Neural cell (in vitro differentiated cells): ENCODE results near the gene ARHGEF1. TPM values are rescaled to one million over a fixed set of nuclear protein-coding genes. Genes with fewer than 3 reads are reported as not detected.

Source experiments
- H2AFZ ChIP-seq: fragments of 200-600, 300-800 bp; sonication (generic), shearing (Covaris generic); 2 replicates; pipeline ENCODE4 v1.6.0; 2014; ENCODE audit warnings: low read depth, mild to moderate bottlenecking, antibody characterized with exemption, low read length, moderate library complexity
- H3F3A ChIP-seq: fragments of 200-600 bp; shearing (Covaris generic); 2 replicates; pipeline ENCODE4 v1.6.1; 2016; ENCODE audit warnings: mild to moderate bottlenecking, moderate library complexity, mixed read lengths, antibody characterized with exemption, low read length; ENCODE audit not compliant: insufficient read depth, poor library complexity, severe bottlenecking
- H3K27ac ChIP-seq: fragments of 200-600, 300-800 bp; sonication (generic), shearing (Covaris generic); 2 replicates; pipeline ENCODE4 v1.5.1; 2014; ENCODE audit warnings: mild to moderate bottlenecking, low read length, moderate library complexity
- H3K27me3 ChIP-seq: fragments of 300-800, 200-600 bp; sonication (generic), shearing (Covaris generic); 2 replicates; pipeline ENCODE4 v1.6.0; 2014; ENCODE audit warnings: mild to moderate bottlenecking, low read depth, low read length, moderate library complexity; ENCODE audit not compliant: insufficient read depth
- H3K36me3 ChIP-seq: fragments of 300-800, 200-600 bp; sonication (generic), shearing (Covaris generic); 2 replicates; pipeline ENCODE4 v1.5.1; 2014; ENCODE audit warnings: mild to moderate bottlenecking, antibody characterized with exemption, low read length, moderate library complexity; ENCODE audit not compliant: insufficient read depth
- H3K4me2 ChIP-seq: fragments of 300-800, 200-600 bp; sonication (generic), shearing (Covaris generic); 2 replicates; pipeline ENCODE4 v1.6.0; 2014; ENCODE audit warnings: mild to moderate bottlenecking, low read length
- H3K4me3 ChIP-seq: fragments of 300-800, 200-600 bp; sonication (generic), shearing (Covaris generic); 2 replicates; pipeline ENCODE4 v1.5.1; 2014; ENCODE audit warnings: mild to moderate bottlenecking, low read length, moderate library complexity
- H3K79me2 ChIP-seq: fragments of 200-600 bp; shearing (Covaris generic); replicated peaks from 2 replicates; pipeline ENCODE4 v1.6.0; 2014; ENCODE audit warnings: mild to moderate bottlenecking, low read length, moderate library complexity; ENCODE audit not compliant: insufficient read depth
- H3K9ac ChIP-seq: fragments of 300-800, 200-600 bp; sonication (generic), shearing (Covaris generic); 2 replicates; pipeline ENCODE4 v1.6.1; 2016; ENCODE audit warnings: mild to moderate bottlenecking, low read length, mixed read lengths
- H3K9me2 ChIP-seq: fragments of 200-600 bp; shearing (Covaris generic); 2 replicates; pipeline ENCODE4 v1.6.1; 2016; ENCODE audit warnings: mild to moderate bottlenecking, low read length, mixed read lengths; ENCODE audit not compliant: insufficient read depth
- H3K9me3 ChIP-seq: fragments of 200-600, 300-800 bp; sonication (generic), shearing (Covaris generic); 2 replicates; pipeline ENCODE4 v1.6.1; 2016; ENCODE audit warnings: mild to moderate bottlenecking, mixed run types, low read length, moderate library complexity, mixed read lengths
- H4K20me1 ChIP-seq: fragments of 200-600 bp; shearing (Covaris generic); 2 replicates; pipeline ENCODE4 v1.6.1; 2016; ENCODE audit warnings: mild to moderate bottlenecking, mixed run types; ENCODE audit not compliant: insufficient read depth
- EP300 ChIP-seq: fragments of 450-650 bp; conservative IDR thresholded peaks from 2 replicates; pipeline ENCODE4 v1.6.1; 2014; ENCODE audit warnings: antibody characterized with exemption, mild to moderate bottlenecking, moderate library complexity; ENCODE audit not compliant: poor library complexity, severe bottlenecking
- EZH2 ChIP-seq: fragments of 200-600, 300-800 bp; shearing (Covaris generic), sonication (generic); IDR thresholded peaks from 2 replicates; pipeline ENCODE4 v1.6.1; 2014; ENCODE audit warnings: antibody characterized with exemption, low read length, borderline replicate concordance, mild to moderate bottlenecking; ENCODE audit not compliant: insufficient read depth, poor library complexity, severe bottlenecking
- MXI1 ChIP-seq: fragments of 450-650 bp; conservative IDR thresholded peaks from 2 replicates; pipeline ENCODE4 v1.6.1; 2014; ENCODE audit warnings: antibody characterized with exemption, mild to moderate bottlenecking; ENCODE audit not compliant: poor library complexity, severe bottlenecking
- POLR2AphosphoS5 ChIP-seq: IDR thresholded peaks from 2 replicates; pipeline ENCODE4 v1.6.1; 2012
- RAD21 ChIP-seq: fragments of 450-650 bp; conservative IDR thresholded peaks from 2 replicates; pipeline ENCODE4 v1.6.1; 2014; ENCODE audit warnings: antibody characterized with exemption, mild to moderate bottlenecking, moderate library complexity
- SMC3 ChIP-seq: fragments of 450-650 bp; conservative IDR thresholded peaks from 2 replicates; pipeline ENCODE4 v1.6.1; 2014; ENCODE audit warnings: antibody characterized with exemption, mild to moderate bottlenecking, moderate library complexity; ENCODE audit not compliant: poor library complexity
- TAF1 ChIP-seq: IDR thresholded peaks from 2 replicates; pipeline ENCODE4 v1.6.1; 2012; ENCODE audit warnings: low read depth
- polyA plus RNA-seq: library from polyadenylated mRNA; depleted of rRNA; stranded (reverse); fragments of >200 nt; gene quantifications from 2 replicates; pipeline ENCODE4 v1.2.3, GENCODE V29; 2014
- TF ChIP-seq, protein P1 (sequence below): fragments of 450-650 bp; IDR thresholded peaks from 2 replicates; pipeline ENCODE4 v1.5.1; 2014; ENCODE audit warnings: antibody characterized with exemption, mild to moderate bottlenecking, moderate library complexity; ENCODE audit not compliant: poor library complexity, severe bottlenecking
- TF ChIP-seq, protein P2 (sequence below): IDR thresholded peaks from 2 replicates; pipeline ENCODE4 v1.6.1; 2012; ENCODE audit warnings: borderline replicate concordance

Gene ARHGEF1
- polyA plus RNA-seq, 1 donor from 2014 or later = 12.0 TPM

DNA sequence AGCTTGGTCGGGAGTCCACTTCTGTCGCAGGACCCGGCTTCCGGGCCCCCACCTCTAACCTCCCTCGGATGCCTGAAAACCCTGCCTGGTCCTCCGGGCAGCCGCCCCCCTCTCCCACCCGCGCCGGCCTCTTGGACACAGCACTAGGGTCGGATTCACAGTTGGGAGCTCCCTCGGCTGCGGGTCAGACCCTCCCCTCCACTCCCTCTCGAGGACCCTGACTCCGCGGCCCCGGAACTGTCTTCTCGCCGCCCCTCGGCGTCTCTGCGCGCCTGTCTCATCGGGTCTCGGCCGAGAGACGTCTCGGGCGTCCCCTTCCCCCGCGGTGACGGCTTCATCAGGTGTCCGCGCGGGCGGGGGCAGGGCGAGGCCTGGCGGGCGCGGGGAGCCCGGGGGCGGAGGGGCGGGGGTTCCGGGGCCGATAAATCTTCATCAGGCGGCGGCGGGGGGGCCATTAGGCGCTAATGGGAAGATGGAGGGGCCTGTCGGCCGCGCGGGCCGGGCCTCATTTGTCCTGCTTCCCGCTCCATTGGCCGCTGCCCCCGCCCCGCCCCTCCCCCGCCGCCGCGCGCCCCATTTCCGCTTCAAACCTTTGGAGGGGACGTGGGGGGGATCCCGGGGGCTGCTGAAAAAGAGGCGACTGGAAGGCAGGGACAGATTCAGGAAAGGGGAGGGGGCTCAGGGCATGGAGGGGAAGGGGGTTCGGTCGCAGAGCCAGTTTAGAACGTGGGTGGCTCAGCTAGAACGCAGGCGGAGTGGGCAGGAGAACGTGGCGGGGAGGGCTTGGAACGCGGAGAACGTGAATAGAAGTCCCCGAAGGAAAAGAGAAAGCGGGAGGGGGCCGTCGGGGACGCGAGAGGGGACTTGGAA, 57.1 kb downstream of the ARHGEF1 start:
- Histone ChIP-seq H4K20me1 (no peaks in the 10 kb centered on the region), H3K79me2 (no peaks in the 10 kb centered on the region), H3K27ac (no peak overlapping the region), H3K27me3 (peaks cover 41% of the 10 kb centered on the region), H2AFZ (no peak overlapping the region), H3K9ac (peak overlapping the region; percentile 26), H3K36me3 (no peaks in the 10 kb centered on the region), H3K4me2 (no peak overlapping the region), H3F3A (no peaks in the 10 kb centered on the region), H3K4me3 (peak overlapping the region; percentile 54), H3K9me3 (no peaks in the 10 kb centered on the region), H3K9me2 (no peaks in the 10 kb centered on the region)
- TF ChIP-seq TAF1 (no peak), RAD21 (no peak), POLR2AphosphoS5 (no peak), SMC3 (no peak), EZH2 (no peak), EP300 (no peak), MXI1 (no peak)
- TF ChIP-seq, protein P1, sequence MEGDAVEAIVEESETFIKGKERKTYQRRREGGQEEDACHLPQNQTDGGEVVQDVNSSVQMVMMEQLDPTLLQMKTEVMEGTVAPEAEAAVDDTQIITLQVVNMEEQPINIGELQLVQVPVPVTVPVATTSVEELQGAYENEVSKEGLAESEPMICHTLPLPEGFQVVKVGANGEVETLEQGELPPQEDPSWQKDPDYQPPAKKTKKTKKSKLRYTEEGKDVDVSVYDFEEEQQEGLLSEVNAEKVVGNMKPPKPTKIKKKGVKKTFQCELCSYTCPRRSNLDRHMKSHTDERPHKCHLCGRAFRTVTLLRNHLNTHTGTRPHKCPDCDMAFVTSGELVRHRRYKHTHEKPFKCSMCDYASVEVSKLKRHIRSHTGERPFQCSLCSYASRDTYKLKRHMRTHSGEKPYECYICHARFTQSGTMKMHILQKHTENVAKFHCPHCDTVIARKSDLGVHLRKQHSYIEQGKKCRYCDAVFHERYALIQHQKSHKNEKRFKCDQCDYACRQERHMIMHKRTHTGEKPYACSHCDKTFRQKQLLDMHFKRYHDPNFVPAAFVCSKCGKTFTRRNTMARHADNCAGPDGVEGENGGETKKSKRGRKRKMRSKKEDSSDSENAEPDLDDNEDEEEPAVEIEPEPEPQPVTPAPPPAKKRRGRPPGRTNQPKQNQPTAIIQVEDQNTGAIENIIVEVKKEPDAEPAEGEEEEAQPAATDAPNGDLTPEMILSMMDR = no peak
- TF ChIP-seq, protein P2, sequence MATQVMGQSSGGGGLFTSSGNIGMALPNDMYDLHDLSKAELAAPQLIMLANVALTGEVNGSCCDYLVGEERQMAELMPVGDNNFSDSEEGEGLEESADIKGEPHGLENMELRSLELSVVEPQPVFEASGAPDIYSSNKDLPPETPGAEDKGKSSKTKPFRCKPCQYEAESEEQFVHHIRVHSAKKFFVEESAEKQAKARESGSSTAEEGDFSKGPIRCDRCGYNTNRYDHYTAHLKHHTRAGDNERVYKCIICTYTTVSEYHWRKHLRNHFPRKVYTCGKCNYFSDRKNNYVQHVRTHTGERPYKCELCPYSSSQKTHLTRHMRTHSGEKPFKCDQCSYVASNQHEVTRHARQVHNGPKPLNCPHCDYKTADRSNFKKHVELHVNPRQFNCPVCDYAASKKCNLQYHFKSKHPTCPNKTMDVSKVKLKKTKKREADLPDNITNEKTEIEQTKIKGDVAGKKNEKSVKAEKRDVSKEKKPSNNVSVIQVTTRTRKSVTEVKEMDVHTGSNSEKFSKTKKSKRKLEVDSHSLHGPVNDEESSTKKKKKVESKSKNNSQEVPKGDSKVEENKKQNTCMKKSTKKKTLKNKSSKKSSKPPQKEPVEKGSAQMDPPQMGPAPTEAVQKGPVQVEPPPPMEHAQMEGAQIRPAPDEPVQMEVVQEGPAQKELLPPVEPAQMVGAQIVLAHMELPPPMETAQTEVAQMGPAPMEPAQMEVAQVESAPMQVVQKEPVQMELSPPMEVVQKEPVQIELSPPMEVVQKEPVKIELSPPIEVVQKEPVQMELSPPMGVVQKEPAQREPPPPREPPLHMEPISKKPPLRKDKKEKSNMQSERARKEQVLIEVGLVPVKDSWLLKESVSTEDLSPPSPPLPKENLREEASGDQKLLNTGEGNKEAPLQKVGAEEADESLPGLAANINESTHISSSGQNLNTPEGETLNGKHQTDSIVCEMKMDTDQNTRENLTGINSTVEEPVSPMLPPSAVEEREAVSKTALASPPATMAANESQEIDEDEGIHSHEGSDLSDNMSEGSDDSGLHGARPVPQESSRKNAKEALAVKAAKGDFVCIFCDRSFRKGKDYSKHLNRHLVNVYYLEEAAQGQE = no peak

DNA sequence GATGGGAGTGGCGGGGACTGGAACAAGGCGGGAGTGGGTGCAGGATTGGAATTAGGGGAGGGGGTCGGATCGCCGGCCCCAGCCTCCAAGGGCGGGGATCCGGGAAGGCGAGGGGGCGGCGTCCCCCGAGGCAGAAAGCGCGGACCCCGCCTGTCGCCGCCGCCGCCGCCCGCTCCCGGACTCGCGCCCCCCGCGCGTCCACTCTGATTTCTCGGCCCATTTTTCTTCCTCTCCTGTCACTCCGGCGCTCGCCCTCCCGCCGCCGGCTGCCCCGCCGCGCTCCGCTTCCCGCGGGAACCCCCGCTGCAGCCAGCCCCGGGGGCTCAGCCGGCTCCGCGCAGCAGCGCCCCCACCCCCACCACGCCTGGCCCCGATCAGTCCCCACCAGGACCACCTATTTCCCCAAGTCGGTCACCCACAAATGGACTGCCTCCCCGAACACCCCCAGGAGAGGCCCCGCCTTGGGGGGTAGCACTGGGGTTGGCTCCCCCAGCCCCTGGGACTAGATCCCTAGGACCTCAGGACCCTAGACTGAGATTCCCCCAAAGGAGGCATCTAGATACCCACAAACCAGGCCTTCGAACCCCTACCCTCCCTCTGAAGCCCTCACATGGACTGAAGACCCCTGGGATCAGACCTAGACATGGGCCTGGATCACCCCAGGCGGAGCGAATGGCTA, 57.9 kb downstream of the ARHGEF1 start:
- Histone ChIP-seq H3K27ac (no peak overlapping the region), H3K9me2 (no peaks in the 10 kb centered on the region), H3K27me3 (peaks cover 36% of the 10 kb centered on the region), H3K4me3 (peak overlapping the region; percentile 54), H3K9ac (no peak overlapping the region), H2AFZ (no peak overlapping the region), H3F3A (no peaks in the 10 kb centered on the region), H4K20me1 (no peaks in the 10 kb centered on the region), H3K9me3 (no peaks in the 10 kb centered on the region), H3K79me2 (no peaks in the 10 kb centered on the region), H3K36me3 (no peaks in the 10 kb centered on the region), H3K4me2 (no peak overlapping the region)
- TF ChIP-seq EZH2 (no peak), POLR2AphosphoS5 (no peak)
- TF ChIP-seq, protein P2 = no peak
